Endothelial cell of umbilical vein (primary cell): ENCODE results near the gene EXD2. TPM values are rescaled to one million over a fixed set of nuclear protein-coding genes. Genes with fewer than 3 reads are reported as not detected.

Experiments
- BruUV-seq: library from RNA; stranded (reverse); fragments of 400-500 nt; replicated peaks from 2 replicates; lab custom pipeline; 2021; lab: Mats Ljungman, UMichigan
- CTCF ChIA-PET: fragments of 300-600, 350-600 bp; sonication (Branson Sonifier 250); formaldehyde crosslinking; loops from one replicate; lab custom pipeline; 2021; ENCODE audit warnings: antibody characterized with exemption, inconsistent platforms; lab: Charles Lee
- POLR2A ChIA-PET: fragments of 300-600, 350-600 bp; sonication (Branson Sonifier 250); formaldehyde crosslinking; loops from one replicate; lab custom pipeline; 2021; ENCODE audit warnings: antibody characterized with exemption, inconsistent platforms; lab: Charles Lee
- DNase-seq: peaks from one replicate; pipeline ENCODE4 v3.0.0-alpha.2; 2011; ENCODE audit warnings: low read depth, low spot score
- FAIRE-seq: peaks from 2 replicates; lab custom pipeline; 2011; peaks lifted over from hg19 to GRCh38; lab: Jason Lieb, UNC
- H2AFZ ChIP-seq: 2 replicates; pipeline ENCODE4 v1.6.0; 2012; ENCODE audit warnings: low read depth, low read length, control low read depth, inconsistent platforms
- H3K27ac ChIP-seq: 2 replicates; pipeline ENCODE4 v1.5.1; 2011; ENCODE audit warnings: low read depth, mild to moderate bottlenecking, control low read depth, low read length, moderate library complexity; ENCODE audit not compliant: insufficient read depth
- H3K27me3 ChIP-seq, 2 experiments: 2 replicates each; pipeline versions ENCODE4 v1.6.0 to v1.6.1; 2011; ENCODE audit warnings: low read length in 2 of 2, mixed read lengths in 1 of 2; ENCODE audit not compliant: control insufficient read depth in 2 of 2, insufficient read depth in 2 of 2
- H3K36me3 ChIP-seq, 2 experiments: 2 replicates in 1 of 2; 3 replicates in 1 of 2; pipeline ENCODE4 v1.5.1; 2011; ENCODE audit warnings: low read length in 2 of 2, mild to moderate bottlenecking in 1 of 2, moderate library complexity in 1 of 2; ENCODE audit not compliant: control insufficient read depth in 2 of 2, insufficient read depth in 2 of 2; ENCODE audit errors: extremely low read depth in 1 of 2
- H3K4me1 ChIP-seq: 3 replicates; pipeline ENCODE4 v1.5.1; 2011; ENCODE audit warnings: mild to moderate bottlenecking, low read length; ENCODE audit not compliant: control insufficient read depth, insufficient read depth; ENCODE audit errors: extremely low read depth
- H3K4me2 ChIP-seq: 2 replicates; pipeline ENCODE4 v1.6.1; 2011; ENCODE audit warnings: low read length, control low read depth, mixed read lengths; ENCODE audit not compliant: insufficient read depth
- H3K4me3 ChIP-seq, 3 experiments: fragments of 200-600 bp in 1 of 3; sonication (generic), shearing (Covaris generic) in 1 of 3; replicated peaks in 1 of 3; 2 replicates each; pipeline ENCODE4 v1.5.1; 2011 to 2016; ENCODE audit warnings: control low read depth in 3 of 3, low read length in 3 of 3, mild to moderate bottlenecking in 2 of 3, inconsistent platforms in 1 of 3, low read depth in 1 of 3, moderate library complexity in 1 of 3; ENCODE audit not compliant: insufficient read depth in 1 of 3
- H3K79me2 ChIP-seq: 2 replicates; pipeline ENCODE4 v1.6.0; 2012; ENCODE audit warnings: low read length, inconsistent platforms; ENCODE audit not compliant: control insufficient read depth, insufficient read depth
- H3K9ac ChIP-seq: replicated peaks from 2 replicates; pipeline ENCODE3; 2011; ENCODE audit warnings: low read length, control low read depth; ENCODE audit not compliant: insufficient read depth; ENCODE audit errors: extremely low read depth
- H3K9me1 ChIP-seq: replicated peaks from 3 replicates; pipeline ENCODE4 v1.6.0; 2011; ENCODE audit warnings: mild to moderate bottlenecking, low read length; ENCODE audit not compliant: control insufficient read depth, insufficient read depth; ENCODE audit errors: extremely low read depth
- H3K9me3 ChIP-seq: replicated peaks from 2 replicates; pipeline ENCODE4 v1.5.1; 2012; ENCODE audit warnings: low read length, inconsistent platforms; ENCODE audit not compliant: control insufficient read depth, insufficient read depth
- H4K20me1 ChIP-seq: replicated peaks from 2 replicates; pipeline ENCODE3; 2011; ENCODE audit warnings: mild to moderate bottlenecking, low read length; ENCODE audit not compliant: control insufficient read depth, insufficient read depth; ENCODE audit errors: extremely low read depth
- EZH2 ChIP-seq: IDR thresholded peaks from 2 replicates; pipeline ENCODE4 v1.6.1; 2012; ENCODE audit warnings: borderline replicate concordance, low read depth, mild to moderate bottlenecking, moderate library complexity, low read length, inconsistent platforms; ENCODE audit not compliant: severe bottlenecking
- FOS ChIP-seq: IDR thresholded peaks from 2 replicates; pipeline ENCODE4 v1.6.1; 2011; ENCODE audit warnings: mild to moderate bottlenecking, low read length, moderate library complexity, borderline replicate concordance; ENCODE audit not compliant: insufficient read depth
- GATA2 ChIP-seq: IDR thresholded peaks from 2 replicates; pipeline ENCODE4 v1.7.0; 2011; ENCODE audit warnings: low read depth, mild to moderate bottlenecking, moderate library complexity, mixed read lengths, low read length; ENCODE audit not compliant: insufficient read length, insufficient read depth
- JUN ChIP-seq: IDR thresholded peaks from 2 replicates; pipeline ENCODE4 v1.6.1; 2011; ENCODE audit warnings: borderline replicate concordance, low read depth; ENCODE audit not compliant: insufficient read length, insufficient read depth
- MYC ChIP-seq: IDR thresholded peaks from one replicate; pipeline ENCODE4 v1.6.1; 2011; ENCODE audit warnings: mild to moderate bottlenecking, low read depth, low read length
- POLR2A ChIP-seq: IDR thresholded peaks from 2 replicates; pipeline ENCODE4 v1.6.1; 2012; ENCODE audit warnings: low read depth, mild to moderate bottlenecking, control low read depth, low read length
- POLR2AphosphoS5 ChIP-seq: IDR thresholded peaks from 2 replicates; pipeline ENCODE4 v1.6.1; 2012; ENCODE audit warnings: low read depth, mild to moderate bottlenecking, control low read depth, low read length, moderate library complexity; ENCODE audit not compliant: insufficient read depth
- dilution Hi-C: fragments of 300-500 bp; cut with MboI; formaldehyde crosslinking; loops from one replicate; pipeline ENCODE4 v1.15.0; 2019; ENCODE audit warnings: low sequenced_read_pairs; ENCODE audit not compliant: extremely low pct_ligation_motif_present
- intact Hi-C: fragments of 100-400 bp; cut with micrococcal nuclease; formaldehyde crosslinking; loops from one replicate; pipeline ENCODE4 v1.10.0; 2022
- polyA plus RNA-seq, 4 experiments: library from polyadenylated mRNA; depleted of rRNA in 3 of 4; stranded (reverse) in 3 of 4; unstranded in 1 of 4; fragments of >200 nt; gene quantifications; 2 replicates each; pipeline versions ENCODE4 v1.2.1 to v1.2.3, GENCODE V29; 2011 to 2012; ENCODE audit warnings: missing spikeins in 1 of 4
- total RNA-seq: library from RNA; stranded (reverse); gene quantifications from 2 replicates; pipeline ENCODE4 v1.2.3, GENCODE V29; 2021
- TF ChIP-seq, protein P1 (sequence below): IDR thresholded peaks from 2 replicates; pipeline ENCODE4 v1.6.1; 2011; ENCODE audit not compliant: insufficient read depth, insufficient read length
- TF ChIP-seq, protein P2 (sequence below), 2 donors: IDR thresholded peaks; 1 replicate in 1 of 2; 2 replicates in 1 of 2; pipeline ENCODE4 v1.5.1; 2011; ENCODE audit warnings: low read length in 2 of 2, mild to moderate bottlenecking in 2 of 2, moderate library complexity in 2 of 2, control low read depth in 1 of 2, inconsistent platforms in 1 of 2, low read depth in 1 of 2; ENCODE audit not compliant: insufficient read depth in 1 of 2; ENCODE audit errors: extremely low read depth in 1 of 2

The EXD2 gene
- total and polyA plus RNA-seq, 2 donors (not counting 3 experiments of a cell fraction or from before 2014, with no cell fraction given), result 11.6 to 22.6 TPM

DNA sequence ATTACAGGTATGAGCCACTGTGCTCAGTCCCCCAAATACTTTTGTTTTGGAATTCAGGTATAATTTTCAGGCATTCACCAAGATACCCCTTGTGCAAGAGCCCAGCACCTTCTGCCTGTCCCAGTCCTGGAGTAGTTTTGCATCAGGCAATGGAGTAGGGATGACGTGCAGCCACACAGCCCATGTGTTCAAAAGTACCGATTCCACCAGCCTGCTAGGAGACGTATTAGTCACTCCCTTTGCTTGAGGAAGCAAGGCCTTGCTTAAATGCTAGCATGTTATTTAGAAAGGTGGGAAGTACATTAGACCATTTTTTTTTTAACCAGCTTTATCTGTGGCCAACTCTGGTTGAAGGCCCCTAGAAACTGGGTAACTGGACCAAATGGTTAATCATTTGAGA, 53.6 kb downstream of the EXD2 start:
- Histone ChIP-seq H3K9me1 (no peaks in the 10 kb centered on the region), H4K20me1 (peaks cover 2% of the 10 kb centered on the region), H3K27me3 (no peaks in the 10 kb centered on the region), H3K4me3 (no peak overlapping the region), H3K79me2 (no peaks in the 10 kb centered on the region), H3K4me1 (no peaks in the 10 kb centered on the region), H2AFZ (no peak overlapping the region), H3K27ac (no peak overlapping the region), H3K36me3 (no peaks in the 10 kb centered on the region), H3K4me2 (no peak overlapping the region), H3K9me3 (no peaks in the 10 kb centered on the region), H3K9ac (no peak overlapping the region)
- DNase-seq (no peak), FAIRE-seq (no peak)
- ChIA-PET POLR2A (no interaction called here), CTCF (no interaction called here)
- dilution Hi-C loops (no loop called here), intact Hi-C loops (loop anchor here (5.0 kb wide), 3 partner anchors 42 to 232 kb away; partner anchors contain the start of genes ERH and SLC39A9)
- TF ChIP-seq EZH2 (no peak), MYC (no peak), POLR2A (no peak), JUN (no peak), GATA2 (no peak), FOS (no peak), POLR2AphosphoS5 (no peak)
- TF ChIP-seq, protein P1, sequence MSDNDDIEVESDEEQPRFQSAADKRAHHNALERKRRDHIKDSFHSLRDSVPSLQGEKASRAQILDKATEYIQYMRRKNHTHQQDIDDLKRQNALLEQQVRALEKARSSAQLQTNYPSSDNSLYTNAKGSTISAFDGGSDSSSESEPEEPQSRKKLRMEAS, result no peak
- TF ChIP-seq, protein P2, sequence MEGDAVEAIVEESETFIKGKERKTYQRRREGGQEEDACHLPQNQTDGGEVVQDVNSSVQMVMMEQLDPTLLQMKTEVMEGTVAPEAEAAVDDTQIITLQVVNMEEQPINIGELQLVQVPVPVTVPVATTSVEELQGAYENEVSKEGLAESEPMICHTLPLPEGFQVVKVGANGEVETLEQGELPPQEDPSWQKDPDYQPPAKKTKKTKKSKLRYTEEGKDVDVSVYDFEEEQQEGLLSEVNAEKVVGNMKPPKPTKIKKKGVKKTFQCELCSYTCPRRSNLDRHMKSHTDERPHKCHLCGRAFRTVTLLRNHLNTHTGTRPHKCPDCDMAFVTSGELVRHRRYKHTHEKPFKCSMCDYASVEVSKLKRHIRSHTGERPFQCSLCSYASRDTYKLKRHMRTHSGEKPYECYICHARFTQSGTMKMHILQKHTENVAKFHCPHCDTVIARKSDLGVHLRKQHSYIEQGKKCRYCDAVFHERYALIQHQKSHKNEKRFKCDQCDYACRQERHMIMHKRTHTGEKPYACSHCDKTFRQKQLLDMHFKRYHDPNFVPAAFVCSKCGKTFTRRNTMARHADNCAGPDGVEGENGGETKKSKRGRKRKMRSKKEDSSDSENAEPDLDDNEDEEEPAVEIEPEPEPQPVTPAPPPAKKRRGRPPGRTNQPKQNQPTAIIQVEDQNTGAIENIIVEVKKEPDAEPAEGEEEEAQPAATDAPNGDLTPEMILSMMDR (IDR thresholded peaks at IDR 0.05; ENCODE audit: extremely low read depth in 1 of 2, insufficient read depth in 1 of 2, low read depth in 1 of 2, low read length in 2 of 2), result no peak
- no TSS peak for BruUV-seq
